GM08714 (cell line): ENCODE data around the gene MAVS.

ENCODE experiments used
- H3K4me3 ChIP-seq: fragments of 200-500 bp; sonication (Bioruptor generic); 2 replicates; pipeline ENCODE4 v1.5.1; 2014; ENCODE audit warnings: mild to moderate bottlenecking, low read length, inconsistent platforms
- ZNF274 ChIP-seq: IDR thresholded peaks from 2 replicates; pipeline ENCODE4 v1.6.1; 2012; ENCODE audit warnings: mild to moderate bottlenecking, low read depth, low read length

Gene MAVS

GRCh38 chr20:3898639-3899038 lies 52.0 kb downstream of the MAVS start:
- TF ChIP-seq ZNF274: no peak
- H3K4me3 ChIP-seq: no peak overlapping the region

GRCh38 chr20:3900187-3900604 lies 53.6 kb downstream of the MAVS start:
- no peak overlapping the region for H3K4me3 ChIP-seq
- no peak for TF ChIP-seq ZNF274

- TF ChIP-seq ZNF274: no peak
- no peak overlapping the region for H3K4me3 ChIP-seq
Measured at GRCh38 chr20:3901028-3901705, 54.5 kb downstream of the MAVS start.

- no peak for TF ChIP-seq ZNF274
- no peak overlapping the region for H3K4me3 ChIP-seq
Measured at GRCh38 chr20:3901706-3902440, 55.2 kb downstream of the MAVS start.

- TF ChIP-seq ZNF274: no peak
- H3K4me3 ChIP-seq: no peak overlapping the region
Measured at GRCh38 chr20:3902446-3902845, 55.8 kb downstream of the MAVS start.

- TF ChIP-seq ZNF274: no peak
Measured at GRCh38 chr20:3904224-3904623, 57.6 kb downstream of the MAVS start.

GRCh38 chr20:3904857-3905256 lies 58.2 kb downstream of the MAVS start:
- no peak for TF ChIP-seq ZNF274
- H3K4me3 ChIP-seq: no peak overlapping the region

More at GRCh38 chr20:3904224-3904623, 57.6 kb downstream of the MAVS start:
- H3K4me3 ChIP-seq: no peak overlapping the region

- peak overlapping the region; percentile 9; the same call in 1 of the 2 replicates for H3K4me3 ChIP-seq
Measured at GRCh38 chr20:3906744-3907721, 60.4 kb downstream of the MAVS start.

- no peak for TF ChIP-seq ZNF274
- no peak overlapping the region for H3K4me3 ChIP-seq
Measured at GRCh38 chr20:3908667-3909066, 62.0 kb downstream of the MAVS start.

GRCh38 chr20:3909952-3910366 lies 63.3 kb downstream of the MAVS start:
- no peak overlapping the region for H3K4me3 ChIP-seq
- TF ChIP-seq ZNF274: no peak

- no peak for TF ChIP-seq ZNF274
- no peak overlapping the region for H3K4me3 ChIP-seq
Measured at GRCh38 chr20:3910853-3911252, 64.2 kb downstream of the MAVS start.

GRCh38 chr20:3911956-3912355 lies 65.3 kb downstream of the MAVS start:
- TF ChIP-seq ZNF274: no peak
- no peak overlapping the region for H3K4me3 ChIP-seq

GRCh38 chr20:3914446-3914845 lies 67.8 kb downstream of the MAVS start:
- H3K4me3 ChIP-seq: no peak overlapping the region
- no peak for TF ChIP-seq ZNF274

- TF ChIP-seq ZNF274: no peak
- no peak overlapping the region for H3K4me3 ChIP-seq
Measured at GRCh38 chr20:3915691-3916090, 69.1 kb downstream of the MAVS start.
